ENCODE results near the gene RHBDL2. TPM values are rescaled to one million over a fixed set of nuclear protein-coding genes. Genes with fewer than 3 reads are reported as not detected.

Gene RHBDL2
- total RNA-seq (2014; rRNA removed; shearing (Covaris generic)): 0.42 and 0.87 TPM in 2 replicates

GRCh38 chr1:38941527-38942019 is at the start of gene RHBDL2:
Gene RHBDL2 (minus strand): TSS chr1:38941830. CDS start chr1:38919212, 22,618 bp downstream.

GRCh38 chr1:38990738-38991637 is 49.4 kb upstream of the RHBDL2 start, which contains the start of gene AKIRIN1:
Gene AKIRIN1 (plus strand): TSS chr1:38991276. CDS start chr1:38991381, 105 bp downstream.

GRCh38 chr1:38881487-38881886 is 60.1 kb downstream of the RHBDL2 start, which contains the start of gene GJA9:
Gene GJA9 (minus strand): TSS chr1:38881587. CDS start chr1:38876098, 5,489 bp downstream.

GRCh38 chr1:38873027-38873969 is 68.3 kb downstream of the RHBDL2 start, which contains the start of gene MYCBP:
Gene MYCBP (minus strand): TSS chr1:38873348. CDS start chr1:38873305, 43 bp downstream.

GRCh38 chr1:38859561-38860453 is 81.8 kb downstream of the RHBDL2 start, which contains the start of gene RRAGC:
Gene RRAGC (minus strand): TSS chr1:38859772. CDS start chr1:38859646, 126 bp downstream.

Small RNA genes within 50 kb of the gene (small RNA-seq; reads per million reads assigned to genes)
- gene GJA9-MYCBP (not detected), gene RF00019 (not detected), gene RNU6-605P (not detected)

Other genes starting within 250 kb of the RHBDL2 start
- 5.2 TPM in 2 replicates for gene RRAGC, start 82.1 kb downstream of the RHBDL2 start, total RNA-seq (2014; rRNA removed; shearing (Covaris generic))
- 11.1 and 15.2 TPM in 2 replicates for gene MYCBP, start 68.5 kb downstream of the RHBDL2 start, total RNA-seq (2014; rRNA removed; shearing (Covaris generic))
- gene GJA9, start 60.2 kb downstream of the RHBDL2 start, total RNA-seq (2014; rRNA removed; shearing (Covaris generic)): not detected in 2 replicates
- gene AKIRIN1, start 49.4 kb upstream of the RHBDL2 start, total RNA-seq (2014; rRNA removed; shearing (Covaris generic)): 36.5 and 44.9 TPM in 2 replicates
- 641 and 700 TPM in 2 replicates for gene NDUFS5, start 84.5 kb upstream of the RHBDL2 start, total RNA-seq (2014; rRNA removed; shearing (Covaris generic))

All from A375 (cell line).